DOHH2 (cell line): ENCODE data around the gene RAB23.

Source experiments
- H3F3A ChIP-seq: fragments of 200-600 bp; sonication (generic), shearing (Covaris generic); 2 replicates; pipeline ENCODE4 v1.6.0; 2016; ENCODE audit warnings: antibody characterized with exemption, mild to moderate bottlenecking; ENCODE audit not compliant: control insufficient read depth, insufficient read depth
- H3K27ac ChIP-seq: fragments of 200-600 bp; sonication (generic); 2 replicates; pipeline ENCODE4 v1.5.1; 2014; ENCODE audit warnings: low read depth, mild to moderate bottlenecking, low read length, moderate library complexity
- H3K27me3 ChIP-seq: fragments of 200-600 bp; sonication (generic); 2 replicates; pipeline ENCODE4 v1.6.1; 2014; ENCODE audit warnings: mild to moderate bottlenecking, low read length, mixed read lengths; ENCODE audit not compliant: control insufficient read depth
- H3K36me3 ChIP-seq: fragments of 200-600 bp; sonication (generic); 2 replicates; pipeline ENCODE4 v1.6.1; 2014; ENCODE audit warnings: mild to moderate bottlenecking, low read length, moderate library complexity, mixed read lengths; ENCODE audit not compliant: control insufficient read depth
- H3K4me1 ChIP-seq: fragments of 200-600 bp; sonication (generic); 2 replicates; pipeline ENCODE4 v1.6.1; 2014; ENCODE audit warnings: mild to moderate bottlenecking, low read length, mixed read lengths; ENCODE audit not compliant: control insufficient read depth
- H3K4me2 ChIP-seq: fragments of 200-600 bp; sonication (generic); 2 replicates; pipeline ENCODE4 v1.6.0; 2014; ENCODE audit warnings: mild to moderate bottlenecking, low read length, moderate library complexity
- H3K4me3 ChIP-seq: fragments of 200-600 bp; sonication (generic); 2 replicates; pipeline ENCODE4 v1.5.1; 2014; ENCODE audit warnings: mild to moderate bottlenecking, low read length, mixed read lengths
- H3K79me2 ChIP-seq: fragments of 200-600 bp; sonication (generic); 2 replicates; pipeline ENCODE4 v1.6.1; 2014; ENCODE audit warnings: mild to moderate bottlenecking, low read length, mixed read lengths; ENCODE audit not compliant: control insufficient read depth
- H3K9me2 ChIP-seq: fragments of 200-600 bp; sonication (generic); replicated peaks from 2 replicates; pipeline ENCODE4 v1.6.1; 2014; ENCODE audit warnings: mild to moderate bottlenecking, low read length, mixed read lengths; ENCODE audit not compliant: control insufficient read depth
- H3K9me3 ChIP-seq: fragments of 200-600 bp; sonication (generic); 2 replicates; pipeline ENCODE4 v1.6.1; 2014; ENCODE audit warnings: antibody characterized with exemption, low read length, mixed read lengths; ENCODE audit not compliant: control insufficient read depth, insufficient read depth
- H4K20me1 ChIP-seq: fragments of 200-600 bp; sonication (generic); 2 replicates; pipeline ENCODE4 v1.6.0; 2014; ENCODE audit warnings: low read depth, mild to moderate bottlenecking, antibody characterized with exemption, low read length, moderate library complexity; ENCODE audit not compliant: control insufficient read depth, insufficient read depth
- CTCF ChIP-seq: fragments of 200-600 bp; sonication (generic); IDR thresholded peaks from one replicate; pipeline ENCODE4 v1.5.1; 2014; ENCODE audit warnings: antibody characterized with exemption, mild to moderate bottlenecking, low read depth, low read length; ENCODE audit not compliant: poor library complexity, severe bottlenecking
- EZH2phosphoT487 ChIP-seq: fragments of 200-600 bp; sonication (generic); IDR thresholded peaks from 2 replicates; pipeline ENCODE4 v1.6.1; 2017; ENCODE audit warnings: borderline replicate concordance, mild to moderate bottlenecking, antibody characterized with exemption, low read length, moderate library complexity, mixed read lengths

RAB23 gene

GRCh38 chr6:57180596-57180995, 41.5 kb downstream of the RAB23 start:
- Histone ChIP-seq H3K9me3 (no peaks in the 10 kb centered on the region), H3K9me2 (no peaks in the 10 kb centered on the region), H3F3A (no peaks in the 10 kb centered on the region)

GRCh38 chr6:57177545-57178265, 44.4 kb downstream of the RAB23 start:
- Histone ChIP-seq H3K4me3 (no peak overlapping the region), H3K4me2 (no peak overlapping the region), H4K20me1 (no peaks in the 10 kb centered on the region; the same call in 1 of the 2 replicates), H3K36me3 (peaks cover 65% of the 10 kb centered on the region), H3K27ac (no peak overlapping the region), H3F3A (no peaks in the 10 kb centered on the region), H3K4me1 (peaks cover 20% of the 10 kb centered on the region), H3K9me2 (no peaks in the 10 kb centered on the region), H3K27me3 (no peaks in the 10 kb centered on the region), H3K9me3 (no peaks in the 10 kb centered on the region), H3K79me2 (peaks cover 85% of the 10 kb centered on the region)
- TF ChIP-seq CTCF (no peak), EZH2phosphoT487 (no peak)

More at GRCh38 chr6:57180596-57180995, 41.5 kb downstream of the RAB23 start:
- H3K4me2 ChIP-seq: no peak overlapping the region
- no peak overlapping the region for H3K27ac ChIP-seq
- no peaks in the 10 kb centered on the region; the same call in 1 of the 2 replicates for H4K20me1 ChIP-seq
- peaks cover 56% of the 10 kb centered on the region for H3K79me2 ChIP-seq
- peaks cover 70% of the 10 kb centered on the region for H3K36me3 ChIP-seq
- TF ChIP-seq CTCF: no peak
- no peak for TF ChIP-seq EZH2phosphoT487
- H3K27me3 ChIP-seq: no peaks in the 10 kb centered on the region
- no peak overlapping the region for H3K4me3 ChIP-seq
- 0 out of 2 replicates have a peak, but pooled peaks cover under 1% of the 10 kb centered on the region for H3K4me1 ChIP-seq

- Histone ChIP-seq H3K4me3 (peak overlapping the region; percentile 82), H4K20me1 (no peaks in the 10 kb centered on the region), H3K79me2 (peaks cover 71% of the 10 kb centered on the region), H3K27ac (no peak overlapping the region), H3K4me1 (peaks cover 24% of the 10 kb centered on the region), H3K27me3 (no peaks in the 10 kb centered on the region), H3K9me3 (no peaks in the 10 kb centered on the region), H3K4me2 (peak overlapping the region; percentile 84), H3F3A (peaks cover 8% of the 10 kb centered on the region), H3K36me3 (peaks cover 49% of the 10 kb centered on the region), H3K9me2 (no peaks in the 10 kb centered on the region)
- TF ChIP-seq CTCF: no peak
- TF ChIP-seq EZH2phosphoT487: no peak
These were observed 47.6 kb downstream of the RAB23 start for GRCh38 chr6:57174511-57174907.
